Measurements from ENCODE around the gene CHST14.

DNA sequence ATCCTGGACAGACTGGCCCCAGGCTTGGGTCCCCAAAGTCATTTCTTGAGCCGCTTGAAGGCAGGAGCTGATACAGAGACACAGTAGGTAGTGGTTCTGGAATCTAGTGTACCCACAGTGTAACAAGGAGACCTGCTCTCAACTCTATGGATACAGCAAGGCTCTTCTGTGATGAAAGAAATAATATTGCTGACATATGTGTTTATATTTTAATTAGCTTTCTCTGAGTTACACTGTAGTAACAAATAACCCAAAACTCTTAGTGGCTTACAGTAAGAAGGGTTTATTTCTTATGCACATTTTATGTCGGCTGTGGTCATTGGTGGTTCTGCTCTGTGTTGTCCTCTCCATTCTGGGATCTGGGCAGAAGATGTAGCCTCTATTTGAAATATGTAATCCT, 45.5 kb downstream of the CHST14 start:
- TF ChIP-seq YY1 (IDR thresholded peaks at IDR 0.05; ENCODE audit: insufficient read depth, insufficient read length): no peak
- TF ChIP-seq ZNF274 (IDR thresholded peaks at IDR 0.05; ENCODE audit: low read depth, low read length): no peak
